ENCODE data around the gene ORC3. TPM values are rescaled to one million over a fixed set of nuclear protein-coding genes. Genes with fewer than 3 reads are reported as not detected.

The ORC3 gene
- total and polyA plus RNA-seq, 2 experiments from 2014 or later: 32.4 to 35.3 TPM

DNA sequence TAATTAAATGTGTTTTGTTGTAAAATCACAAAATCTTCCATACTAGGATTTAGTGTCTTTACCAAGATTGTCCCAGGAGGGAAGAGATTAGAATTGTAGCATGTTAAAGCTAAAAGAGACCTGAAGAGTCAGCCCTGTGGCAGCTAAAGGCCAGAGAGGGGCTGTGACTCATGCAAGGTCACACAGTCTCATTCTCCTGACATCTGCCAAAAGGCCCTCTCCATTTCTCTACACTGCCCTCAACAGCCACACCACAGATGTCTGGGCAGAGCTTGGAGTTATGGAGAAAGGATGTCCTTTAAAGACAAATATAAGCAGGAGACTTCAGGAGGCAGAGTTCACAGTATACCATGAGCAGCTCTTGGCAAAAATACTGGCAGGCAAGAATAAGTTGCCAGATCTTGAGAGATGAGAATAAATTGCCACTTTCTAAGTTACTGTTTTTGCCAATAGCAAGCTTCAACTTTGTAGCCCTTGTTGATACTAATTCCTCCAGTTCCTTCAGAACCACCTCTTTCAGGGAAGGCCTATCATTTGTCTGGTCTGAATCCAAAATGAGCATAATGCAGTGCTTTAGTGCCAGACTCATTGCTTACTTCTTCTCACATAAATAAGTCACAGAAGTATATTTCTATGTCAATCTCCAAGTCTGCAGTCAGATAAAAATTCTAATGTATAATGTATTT, 70.4 kb downstream of the ORC3 start:
- no peak overlapping the region for H3K4me3 ChIP-seq
- H3K36me3 ChIP-seq (ENCODE audit: low read depth): 0 out of 2 replicates have a peak, but pooled peaks cover 12% of the 10 kb centered on the region
- peak overlapping the region; percentile 67 for H3K27ac ChIP-seq
- no peak overlapping the region for H2AFZ ChIP-seq
- H3K9me3 ChIP-seq (ENCODE audit: low read depth): no peaks in the 10 kb centered on the region
- H4K20me1 ChIP-seq (ENCODE audit: insufficient read depth): no peaks in the 10 kb centered on the region
- no peaks in the 10 kb centered on the region for H3K79me2 ChIP-seq (ENCODE audit: insufficient read depth)
- TF ChIP-seq EZH2phosphoT487 (IDR thresholded peaks at IDR 0.05; ENCODE audit: insufficient read depth, low read depth): no peak
- no peak for TF ChIP-seq EZH2 (IDR thresholded peaks at IDR 0.05; ENCODE audit: insufficient read depth, poor library complexity, severe bottlenecking)
- in situ Hi-C loops (cut with MboI): no loop called here
- peak overlapping the region; percentile 57 for H3K4me2 ChIP-seq (ENCODE audit: unreplicated experiment)
- H3F3A ChIP-seq (ENCODE audit: insufficient read depth): peaks cover 40% of the 10 kb centered on the region
- H3K27me3 ChIP-seq (replicated peaks; ENCODE audit: insufficient read depth): no peaks in the 10 kb centered on the region
- H3K9ac ChIP-seq: 0 out of 2 replicates have a peak overlapping the region, but pooled peaks have one; percentile 7
- H3K9me2 ChIP-seq (ENCODE audit: insufficient read depth): no peaks in the 10 kb centered on the region
- DNase-seq: peak; percentile 88
- H3K4me1 ChIP-seq (ENCODE audit: insufficient read depth): peaks cover 30% of the 10 kb centered on the region

- Histone ChIP-seq H3K9ac (no peak overlapping the region), H3K27me3 (replicated peaks; ENCODE audit: insufficient read depth) (no peaks in the 10 kb centered on the region), H3K4me1 (ENCODE audit: insufficient read depth) (peaks cover 30% of the 10 kb centered on the region), H3K79me2 (ENCODE audit: insufficient read depth) (no peaks in the 10 kb centered on the region), H3K4me2 (ENCODE audit: unreplicated experiment) (peak overlapping the region; percentile 57), H3K4me3 (no peak overlapping the region), H3K36me3 (ENCODE audit: low read depth) (peaks cover 18% of the 10 kb centered on the region; the same call in 1 of the 2 replicates), H2AFZ (no peak overlapping the region), H3K27ac (peak overlapping the region; percentile 67), H3K9me3 (ENCODE audit: low read depth) (no peaks in the 10 kb centered on the region), H3F3A (ENCODE audit: insufficient read depth) (peaks cover 42% of the 10 kb centered on the region), H3K9me2 (ENCODE audit: insufficient read depth) (no peaks in the 10 kb centered on the region), H4K20me1 (ENCODE audit: insufficient read depth) (no peaks in the 10 kb centered on the region)
- WGBS, 2 experiments (ENCODE audit: low coverage in 1 of 2, low lambda C conversion rate in 2 of 2, missing lambda C conversion rate in 2 of 2): 74 to 98% methylated on average over 1 of the region's 1 CpG
- TF ChIP-seq EZH2 (IDR thresholded peaks at IDR 0.05; ENCODE audit: insufficient read depth, poor library complexity, severe bottlenecking) (no peak), EZH2phosphoT487 (IDR thresholded peaks at IDR 0.05; ENCODE audit: insufficient read depth, low read depth) (0 out of 2 replicates have a peak, but pooled peaks have one; percentile 43)
- in situ Hi-C loops (cut with MboI): no loop called here
- DNase-seq: peak; percentile 58
These were observed 71.1 kb downstream of the ORC3 start for GRCh38 chr6:87661016-87661415.

- TF ChIP-seq EZH2phosphoT487 (IDR thresholded peaks at IDR 0.05; ENCODE audit: insufficient read depth, low read depth): no peak
- TF ChIP-seq EZH2 (IDR thresholded peaks at IDR 0.05; ENCODE audit: insufficient read depth, poor library complexity, severe bottlenecking): no peak
- Histone ChIP-seq H2AFZ (no peak overlapping the region), H3K27ac (peak overlapping the region; percentile 67), H3K9ac (no peak overlapping the region), H3K36me3 (ENCODE audit: low read depth) (peaks cover 19% of the 10 kb centered on the region; the same call in 1 of the 2 replicates), H3K4me3 (no peak overlapping the region), H3K9me3 (ENCODE audit: low read depth) (no peaks in the 10 kb centered on the region), H3K4me1 (ENCODE audit: insufficient read depth) (peaks cover 30% of the 10 kb centered on the region), H4K20me1 (ENCODE audit: insufficient read depth) (no peaks in the 10 kb centered on the region), H3K4me2 (ENCODE audit: unreplicated experiment) (peak overlapping the region; percentile 57), H3K27me3 (replicated peaks; ENCODE audit: insufficient read depth) (no peaks in the 10 kb centered on the region), H3K9me2 (ENCODE audit: insufficient read depth) (no peaks in the 10 kb centered on the region), H3F3A (ENCODE audit: insufficient read depth) (peaks cover 42% of the 10 kb centered on the region), H3K79me2 (ENCODE audit: insufficient read depth) (no peaks in the 10 kb centered on the region)
- in situ Hi-C loops (cut with MboI): no loop called here
- WGBS, 2 experiments (ENCODE audit: low coverage in 1 of 2, low lambda C conversion rate in 2 of 2, missing lambda C conversion rate in 2 of 2): 100% methylated on average over 1 of the region's 1 CpG
- peak; percentile 51 for DNase-seq
These were observed 71.6 kb downstream of the ORC3 start for GRCh38 chr6:87661503-87661902.

DNA sequence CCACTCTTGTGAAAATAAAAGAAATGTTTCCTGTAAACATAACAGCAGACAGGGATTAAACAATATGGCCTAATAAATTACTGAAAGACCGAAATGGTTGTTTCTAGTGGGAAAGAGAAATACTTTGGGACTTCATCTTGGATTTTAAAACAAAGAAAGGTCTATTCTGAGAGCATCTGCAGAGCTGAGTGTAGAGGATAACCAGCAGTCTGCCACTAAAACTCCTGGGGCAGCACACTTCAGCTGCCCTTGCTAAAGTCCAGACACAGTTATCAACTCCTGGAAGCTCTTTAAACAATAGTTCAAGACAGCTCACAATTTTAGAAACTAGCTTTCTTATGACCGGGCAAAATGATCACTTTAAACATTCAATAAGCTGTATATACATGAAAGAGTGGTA, 73.5 kb downstream of the ORC3 start:
- H3K27ac ChIP-seq: no peak overlapping the region
- H4K20me1 ChIP-seq (ENCODE audit: insufficient read depth): no peaks in the 10 kb centered on the region
- H3K9me2 ChIP-seq (ENCODE audit: insufficient read depth): no peaks in the 10 kb centered on the region
- H3K4me3 ChIP-seq: no peak overlapping the region
- no peak overlapping the region for H3K9ac ChIP-seq
- H3K36me3 ChIP-seq (ENCODE audit: low read depth): peaks cover 19% of the 10 kb centered on the region; the same call in 1 of the 2 replicates
- peaks cover 30% of the 10 kb centered on the region for H3K4me1 ChIP-seq (ENCODE audit: insufficient read depth)
- H3K27me3 ChIP-seq (replicated peaks; ENCODE audit: insufficient read depth): no peaks in the 10 kb centered on the region
- H3F3A ChIP-seq (ENCODE audit: insufficient read depth): peaks cover 42% of the 10 kb centered on the region
- 74 to 80% methylated on average over 2 of the region's 2 CpGs for WGBS, 2 experiments (ENCODE audit: low coverage in 1 of 2, low lambda C conversion rate in 2 of 2, missing lambda C conversion rate in 2 of 2)
- no peak overlapping the region for H3K4me2 ChIP-seq (ENCODE audit: unreplicated experiment)
- no peaks in the 10 kb centered on the region for H3K79me2 ChIP-seq (ENCODE audit: insufficient read depth)
- no peak overlapping the region for H2AFZ ChIP-seq
- TF ChIP-seq EZH2 (IDR thresholded peaks at IDR 0.05; ENCODE audit: insufficient read depth, poor library complexity, severe bottlenecking) (no peak), EZH2phosphoT487 (IDR thresholded peaks at IDR 0.05; ENCODE audit: insufficient read depth, low read depth) (no peak)
- in situ Hi-C loops (cut with MboI): no loop called here
- H3K9me3 ChIP-seq (ENCODE audit: low read depth): no peaks in the 10 kb centered on the region
- no peak for DNase-seq

All from GM23248 (cell line).